A673 (cell line): ENCODE results near the gene PRKCA.

Experiments used
- EZH2 ChIP-seq: fragments of 200-600 bp; sonication (generic); IDR thresholded peaks from 2 replicates; pipeline ENCODE4 v1.6.1; 2017; ENCODE audit warnings: borderline replicate concordance, low read depth, mild to moderate bottlenecking, mixed read lengths, antibody characterized with exemption, low read length; ENCODE audit not compliant: poor library complexity, severe bottlenecking
- TF ChIP-seq, protein P1 (sequence below): fragments of 300-800, 200-600 bp; sonication (generic); conservative IDR thresholded peaks from 2 replicates; pipeline ENCODE4 v1.5.1; 2017; ENCODE audit warnings: low read depth, mild to moderate bottlenecking, antibody characterized with exemption, low read length, moderate library complexity, mixed read lengths

GRCh38 chr17:66652840-66653507 is 350.6 kb downstream of the PRKCA start:
- TF ChIP-seq, protein P1, sequence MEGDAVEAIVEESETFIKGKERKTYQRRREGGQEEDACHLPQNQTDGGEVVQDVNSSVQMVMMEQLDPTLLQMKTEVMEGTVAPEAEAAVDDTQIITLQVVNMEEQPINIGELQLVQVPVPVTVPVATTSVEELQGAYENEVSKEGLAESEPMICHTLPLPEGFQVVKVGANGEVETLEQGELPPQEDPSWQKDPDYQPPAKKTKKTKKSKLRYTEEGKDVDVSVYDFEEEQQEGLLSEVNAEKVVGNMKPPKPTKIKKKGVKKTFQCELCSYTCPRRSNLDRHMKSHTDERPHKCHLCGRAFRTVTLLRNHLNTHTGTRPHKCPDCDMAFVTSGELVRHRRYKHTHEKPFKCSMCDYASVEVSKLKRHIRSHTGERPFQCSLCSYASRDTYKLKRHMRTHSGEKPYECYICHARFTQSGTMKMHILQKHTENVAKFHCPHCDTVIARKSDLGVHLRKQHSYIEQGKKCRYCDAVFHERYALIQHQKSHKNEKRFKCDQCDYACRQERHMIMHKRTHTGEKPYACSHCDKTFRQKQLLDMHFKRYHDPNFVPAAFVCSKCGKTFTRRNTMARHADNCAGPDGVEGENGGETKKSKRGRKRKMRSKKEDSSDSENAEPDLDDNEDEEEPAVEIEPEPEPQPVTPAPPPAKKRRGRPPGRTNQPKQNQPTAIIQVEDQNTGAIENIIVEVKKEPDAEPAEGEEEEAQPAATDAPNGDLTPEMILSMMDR: no peak
- no peak for TF ChIP-seq EZH2
